Stimulated activated CD4-positive, alpha-beta T cell treated with anti-CD3 and anti-CD28 coated beads, Interleukin-15, amount 100 ng/mL, for 48 hours (primary cell): ENCODE data around the gene PSORS1C1.
A peak's percentile ranks its signal among the peaks of the same experiment; 100 is the strongest.

Experiments
- DNase-seq, 2 donors: peaks; one replicate each; pipeline ENCODE4 v3.0.0-alpha.2; 2020; ENCODE audit warnings: low read depth in 2 of 2

Gene PSORS1C1

DNA sequence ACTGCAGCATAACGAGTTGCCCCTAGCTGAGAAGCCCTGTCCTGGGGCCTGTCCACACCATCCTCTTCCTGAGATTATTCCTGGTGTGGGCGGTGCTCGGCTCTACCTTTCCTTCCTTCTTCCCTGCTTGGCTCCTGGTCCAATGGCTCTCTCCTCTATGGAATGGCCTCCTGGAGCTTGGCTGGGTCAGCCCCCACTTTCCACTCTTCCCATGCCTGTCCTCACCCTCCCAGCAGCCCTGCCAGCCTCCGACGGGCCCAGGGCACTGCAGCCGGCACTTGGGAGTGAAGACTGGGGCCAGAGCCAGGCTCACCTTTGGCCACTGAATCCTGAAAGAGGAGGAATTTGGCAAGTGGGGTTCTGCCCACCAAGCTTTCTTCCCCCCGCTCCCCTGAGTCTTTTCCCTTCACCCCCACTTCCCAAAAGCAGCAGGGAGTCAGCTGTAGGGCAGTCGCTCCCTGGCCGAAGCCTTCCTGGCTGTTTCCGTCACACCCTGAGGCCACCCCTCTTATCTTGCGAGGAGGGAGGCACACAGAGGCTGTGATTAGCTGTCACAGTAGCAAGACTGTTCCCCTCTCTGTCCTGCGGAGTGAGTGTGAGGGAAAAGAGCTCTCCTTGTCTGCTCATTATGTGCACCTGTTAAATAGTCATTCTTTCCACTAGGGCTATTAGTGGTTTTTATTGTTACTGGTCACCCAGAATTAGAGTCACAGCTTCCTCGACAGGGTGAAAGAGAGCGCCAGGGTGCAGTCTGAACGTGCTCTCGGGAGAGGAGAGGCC, 12.0 kb downstream of the PSORS1C1 start:
- no peak for DNase-seq

DNA sequence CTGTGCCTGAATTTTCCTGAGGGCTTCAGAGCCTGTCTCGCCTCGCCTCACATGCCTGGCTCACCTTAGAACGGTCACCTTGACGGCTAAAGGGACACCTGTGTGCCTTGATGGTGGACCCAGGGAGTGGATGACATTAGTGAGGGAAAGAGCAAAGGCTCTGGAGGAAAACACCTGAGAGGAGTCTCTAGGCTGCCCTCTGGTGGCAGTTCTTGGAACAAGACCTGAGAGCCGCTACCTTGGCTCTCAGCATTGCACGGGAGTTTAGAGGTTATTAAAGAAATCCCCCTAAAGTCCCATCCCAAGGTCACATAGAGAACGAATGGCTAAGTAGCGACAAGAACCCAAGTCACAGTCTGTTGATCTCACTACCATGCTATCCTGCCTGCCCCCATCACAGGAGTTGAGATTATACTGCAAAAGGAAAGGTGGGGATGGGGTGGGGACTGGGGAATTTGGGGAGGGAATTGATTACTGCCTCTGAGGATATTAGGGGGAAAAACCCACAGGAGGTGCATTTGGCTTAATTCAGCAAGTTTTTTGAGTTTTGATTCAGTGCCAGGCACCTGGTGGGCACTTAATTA, 13.6 kb downstream of the PSORS1C1 start:
- peak; percentile 14 to 67 for DNase-seq

GRCh38 chr6:31129130-31129529, 14.5 kb downstream of the PSORS1C1 start:
- no peak for DNase-seq

DNA sequence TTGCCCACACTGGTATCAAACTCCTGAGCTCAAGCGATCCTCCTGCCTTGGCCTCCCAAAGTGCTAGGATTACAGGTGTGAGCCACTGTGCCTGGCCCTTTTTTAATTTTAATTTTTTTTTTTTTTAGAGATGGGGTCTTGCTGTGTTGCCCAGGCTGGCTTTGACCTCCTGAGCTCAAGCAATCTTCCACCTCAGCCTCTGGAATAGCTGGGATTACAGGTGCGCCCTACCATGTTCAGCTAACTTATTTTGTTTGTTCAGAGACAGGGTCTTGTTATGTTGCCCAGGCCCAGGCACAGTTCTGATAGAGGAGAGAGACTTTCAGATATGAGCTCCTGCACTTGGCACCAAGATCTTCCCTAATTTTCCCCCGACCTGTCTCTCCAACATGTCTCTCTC, 16.2 kb downstream of the PSORS1C1 start:
- no peak for DNase-seq

- no peak for DNase-seq
These were observed 17.0 kb downstream of the PSORS1C1 start for GRCh38 chr6:31131595-31131994.

- no peak for DNase-seq
These were observed 18.2 kb downstream of the PSORS1C1 start for GRCh38 chr6:31132806-31133205.

DNA sequence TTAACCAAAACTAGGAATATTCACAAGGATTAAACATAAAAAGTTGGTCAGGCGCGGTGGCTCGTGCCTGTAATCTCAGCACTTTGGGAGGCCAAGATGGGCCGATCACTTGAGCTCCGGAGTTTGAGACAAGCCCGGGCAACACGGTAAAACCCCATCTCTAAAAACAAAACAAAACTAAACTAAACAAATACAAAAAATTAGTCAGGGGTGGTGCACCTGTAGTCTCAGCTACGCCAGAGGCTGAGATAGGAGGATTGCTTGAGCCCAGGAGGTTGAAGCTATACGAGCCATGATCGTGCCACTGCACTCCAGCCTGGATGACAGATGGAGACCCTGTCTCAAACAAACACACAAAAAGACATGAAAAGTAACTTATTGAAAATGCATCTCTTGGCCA, 21.1 kb downstream of the PSORS1C1 start:
- DNase-seq: no peak

DNA sequence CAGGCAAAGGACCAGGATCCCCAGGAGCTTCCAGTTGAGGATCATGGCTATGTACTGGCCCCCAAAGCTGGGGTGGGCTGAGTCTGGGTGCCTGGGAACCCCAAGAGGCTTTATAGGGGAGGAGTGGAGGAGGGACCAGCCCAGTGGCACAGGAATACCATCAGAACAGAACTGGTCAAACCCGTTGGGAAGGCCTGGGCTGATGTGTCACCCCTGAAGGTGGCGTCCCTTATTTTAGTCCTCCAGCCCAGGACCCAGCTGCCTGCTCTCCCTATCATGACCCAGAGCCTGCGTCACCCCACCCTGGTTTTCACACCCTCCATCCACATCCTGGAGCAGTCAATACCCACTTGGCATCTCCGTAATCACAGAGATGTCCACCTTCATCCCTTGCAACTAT, 24.4 kb downstream of the PSORS1C1 start, which contains the start of gene PSORS1C2:
Gene PSORS1C2 (minus strand): TSS at position 85 of the 400 bp plus-strand sequence. CDS start 40 bp downstream, at position 45.
- DNase-seq: no peak

DNA sequence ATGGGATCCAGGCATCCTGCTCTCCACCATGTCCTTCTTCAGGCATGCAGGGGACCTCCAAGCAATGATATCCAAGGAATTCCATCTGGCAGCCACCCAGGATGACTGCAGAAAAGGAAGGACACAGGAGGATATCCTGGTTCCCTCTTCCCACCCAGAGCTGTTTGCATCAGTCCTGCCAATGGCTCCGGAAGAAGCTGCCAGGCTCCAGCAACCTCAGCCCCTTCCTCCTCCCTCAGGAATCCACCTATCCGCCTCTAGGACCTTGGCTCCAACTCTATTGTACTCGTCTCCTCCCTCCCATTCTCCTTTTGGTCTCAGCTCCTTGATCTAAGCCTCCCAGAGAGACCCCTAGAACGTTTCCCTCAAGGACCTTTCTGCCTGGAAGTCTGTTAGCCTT, 25.0 kb downstream of the PSORS1C1 start:
- DNase-seq: no peak

DNA sequence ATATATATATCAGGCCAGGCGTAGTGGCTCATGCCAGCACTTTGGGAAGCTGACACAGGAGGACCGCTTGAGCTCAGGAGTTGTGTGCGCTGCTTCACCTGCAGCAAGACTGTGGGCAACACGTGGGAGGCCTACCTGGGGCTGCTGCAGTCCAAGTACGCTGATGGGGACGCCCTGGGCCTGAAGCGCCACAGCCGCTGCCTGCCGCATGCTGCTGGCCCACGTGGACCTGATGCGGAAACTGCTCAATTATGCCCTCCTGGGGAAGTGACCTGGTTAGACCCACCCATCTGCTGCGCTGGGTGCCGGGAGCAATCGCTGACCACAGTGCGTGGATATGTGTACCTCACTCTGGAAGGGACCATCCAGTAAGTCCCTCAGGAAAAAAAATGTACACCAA, 26.0 kb downstream of the PSORS1C1 start:
- no peak for DNase-seq

DNA sequence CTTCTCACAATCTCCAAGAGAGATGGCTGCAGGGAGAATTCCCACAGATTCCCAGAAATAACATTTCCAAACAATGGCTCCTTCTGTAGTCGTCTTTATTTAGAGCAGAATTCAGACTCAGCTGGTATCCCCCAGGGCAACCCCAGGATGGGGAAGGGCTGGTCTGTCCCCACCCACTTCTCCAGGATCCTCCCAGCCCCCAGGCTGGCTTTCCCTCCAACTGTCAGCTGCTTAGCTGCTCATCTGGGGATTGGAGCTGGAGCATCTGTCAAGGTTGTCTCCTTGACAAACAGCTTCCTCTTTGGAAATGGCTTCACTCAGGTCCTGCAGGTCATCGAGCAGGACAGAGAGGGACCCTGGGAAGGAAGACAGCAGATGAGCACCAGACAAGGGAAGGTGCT, 27.8 kb downstream of the PSORS1C1 start:
- DNase-seq: no peak

GRCh38 chr6:31143148-31143547, 28.5 kb downstream of the PSORS1C1 start:
- DNase-seq: no peak

GRCh38 chr6:31144296-31144969, 29.8 kb downstream of the PSORS1C1 start:
- DNase-seq: no peak

DNA sequence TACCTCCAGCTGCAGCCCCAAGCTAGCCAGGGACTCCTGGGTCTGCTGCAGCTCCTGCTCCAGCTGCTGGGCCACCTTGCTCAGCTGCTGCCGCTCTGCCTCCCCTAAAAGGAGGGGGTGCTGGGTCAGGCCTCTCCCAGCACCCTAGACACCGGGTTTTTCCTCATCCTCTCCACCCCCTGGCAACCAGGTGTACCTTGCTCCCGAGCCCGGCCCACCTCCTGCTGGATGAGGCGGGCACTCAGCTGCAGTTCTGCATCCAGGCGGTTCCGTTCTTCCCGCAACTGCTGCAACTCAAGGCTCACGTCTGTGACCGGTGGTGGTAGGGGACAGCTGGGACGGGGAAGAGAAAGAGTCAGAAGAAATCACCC, 30.4 kb downstream of the PSORS1C1 start:
- DNase-seq: no peak

- DNase-seq: no peak
These were observed 30.8 kb downstream of the PSORS1C1 start for GRCh38 chr6:31145386-31145785.

- DNase-seq: no peak
These were observed 35.3 kb downstream of the PSORS1C1 start for GRCh38 chr6:31149827-31150447.

GRCh38 chr6:31152781-31153180, 38.2 kb downstream of the PSORS1C1 start:
- DNase-seq: no peak

GRCh38 chr6:31154436-31154835, 39.8 kb downstream of the PSORS1C1 start:
- DNase-seq: no peak

GRCh38 chr6:31156641-31157040, 42.0 kb downstream of the PSORS1C1 start:
- DNase-seq: no peak

DNA sequence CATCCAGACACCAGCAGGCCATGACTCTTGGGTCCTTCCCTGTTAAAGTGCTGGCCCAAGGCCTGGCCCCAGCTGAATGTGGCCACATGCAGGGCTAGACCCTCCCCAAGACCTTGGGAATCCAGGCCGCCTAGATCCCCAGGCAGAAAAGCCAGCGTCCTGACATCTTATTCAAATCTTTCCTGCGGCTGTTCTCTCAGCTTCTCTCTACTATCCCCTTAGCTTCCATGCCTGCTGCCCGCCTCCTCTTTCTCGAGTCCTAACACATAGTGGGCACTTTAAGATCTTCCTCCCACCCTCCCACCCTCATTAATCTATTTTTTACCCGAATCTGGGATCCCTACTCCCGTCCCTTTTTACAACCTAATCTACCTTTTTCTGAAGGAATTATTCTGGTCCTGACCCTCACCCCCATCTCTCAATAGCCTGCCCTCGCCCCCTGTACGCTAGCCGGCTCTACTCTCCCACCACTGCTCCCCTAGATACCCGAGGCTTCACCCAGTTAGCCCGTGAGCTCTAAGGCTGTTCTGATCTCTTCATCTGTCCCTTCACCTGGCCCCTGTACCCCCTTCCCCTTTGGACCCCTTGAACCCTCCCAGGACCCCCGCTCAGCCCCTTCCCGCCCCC, 43.0 kb downstream of the PSORS1C1 start, which contains the start of gene CCHCR1:
Gene CCHCR1 (minus strand): TSS at position 290 of the 627 bp plus-strand sequence. CDS start 202 bp downstream, at position 88.
- no peak for DNase-seq

GRCh38 chr6:31158140-31158862, 43.7 kb downstream of the PSORS1C1 start, which contains the start of gene TCF19:
TCF19 (plus strand) TSS chr6:31158589; CDS start chr6:31159470, 881 bp downstream.
- peak; percentile 98 to 99 for DNase-seq
